Right forelimb (tissue), 1 donor: Measurements from ENCODE around the gene TBL1X.

ENCODE experiments used
- DNase-seq: peaks from one replicate; pipeline ENCODE4 v3.0.0-alpha.2; 2018

Gene TBL1X

DNA sequence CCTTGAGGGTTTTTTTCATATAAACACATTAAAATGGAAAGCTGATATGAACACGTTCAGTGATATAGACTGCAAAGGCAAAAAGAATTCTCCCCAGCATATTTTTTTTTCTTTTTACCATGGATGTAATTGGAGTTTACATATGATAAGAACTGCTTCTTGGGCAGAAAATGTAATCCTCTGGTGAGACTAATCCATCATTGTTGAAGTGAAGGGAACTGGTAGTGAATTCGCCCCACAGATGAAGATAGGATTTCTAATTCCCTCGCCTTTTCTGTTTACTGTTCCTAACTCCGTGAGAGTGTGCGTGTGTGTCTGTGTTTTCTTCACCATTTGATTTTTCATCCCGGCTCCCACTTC lies 211.9 kb downstream of the TBL1X start:
- no peak for DNase-seq

DNA sequence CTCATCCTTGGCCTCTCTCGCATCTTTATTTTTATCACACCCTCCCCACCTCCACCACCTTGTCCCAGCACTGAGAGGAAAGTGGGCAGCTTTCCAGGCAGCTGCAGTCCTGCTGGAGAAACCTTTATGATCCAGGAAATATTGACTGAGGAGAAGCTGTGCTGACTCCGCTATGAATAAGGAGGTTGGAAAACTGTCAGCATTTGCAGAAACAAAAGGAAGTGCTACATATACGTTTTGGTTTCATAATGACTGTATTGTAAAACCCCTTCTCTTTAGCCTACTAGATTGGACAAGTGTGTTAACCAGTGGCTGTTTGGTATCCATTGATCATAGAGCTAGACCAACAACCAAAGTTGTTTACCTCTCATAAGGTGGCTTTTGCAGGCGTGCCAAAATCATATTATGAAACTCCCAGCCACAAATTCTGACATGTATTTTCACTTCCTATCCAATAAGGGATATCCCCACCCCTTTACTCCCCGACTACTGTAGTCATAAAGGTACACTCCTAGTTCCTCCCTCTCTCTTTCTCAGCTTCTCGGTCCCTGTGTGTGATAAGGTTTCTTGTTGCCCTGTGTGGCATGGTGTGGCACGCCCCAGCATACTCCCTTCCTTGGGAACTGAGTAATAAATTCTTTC lies 212.4 kb downstream of the TBL1X start:
- DNase-seq, result peak; percentile 56

DNA sequence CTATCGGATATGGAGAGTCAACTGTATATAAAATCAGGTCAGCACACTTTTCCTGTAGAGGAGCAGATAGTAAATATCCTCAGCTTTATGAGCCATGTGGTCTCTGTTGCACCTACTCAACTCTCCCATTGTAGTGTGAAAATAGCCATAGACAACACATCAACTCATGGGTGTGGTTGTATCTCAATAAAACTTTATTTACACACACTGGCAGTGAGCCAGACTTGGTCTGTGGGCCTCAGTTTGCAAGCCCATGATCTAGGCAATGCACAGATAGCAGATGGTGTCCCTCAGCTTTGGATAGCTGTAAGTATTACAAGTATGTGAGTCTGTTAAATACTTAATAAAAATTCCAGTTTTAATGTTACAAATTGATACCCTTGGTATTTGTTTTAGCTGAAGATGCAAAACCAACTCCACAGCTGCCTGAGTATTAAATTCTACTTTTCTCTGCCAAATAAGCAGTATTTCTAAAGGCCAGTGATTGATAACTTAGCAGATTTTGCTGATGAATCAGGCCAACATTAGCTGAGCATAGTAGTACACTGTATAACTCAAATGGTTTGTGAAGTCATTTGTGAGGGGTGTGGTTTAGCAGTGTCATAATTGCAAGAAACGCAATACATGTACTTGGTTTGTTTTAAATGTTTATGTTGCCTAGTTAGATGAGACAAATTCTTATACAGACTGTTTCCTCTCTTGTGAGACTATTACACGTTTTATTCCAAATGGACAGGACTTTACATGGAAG lies 213.5 kb downstream of the TBL1X start:
- DNase-seq, result no peak

DNA sequence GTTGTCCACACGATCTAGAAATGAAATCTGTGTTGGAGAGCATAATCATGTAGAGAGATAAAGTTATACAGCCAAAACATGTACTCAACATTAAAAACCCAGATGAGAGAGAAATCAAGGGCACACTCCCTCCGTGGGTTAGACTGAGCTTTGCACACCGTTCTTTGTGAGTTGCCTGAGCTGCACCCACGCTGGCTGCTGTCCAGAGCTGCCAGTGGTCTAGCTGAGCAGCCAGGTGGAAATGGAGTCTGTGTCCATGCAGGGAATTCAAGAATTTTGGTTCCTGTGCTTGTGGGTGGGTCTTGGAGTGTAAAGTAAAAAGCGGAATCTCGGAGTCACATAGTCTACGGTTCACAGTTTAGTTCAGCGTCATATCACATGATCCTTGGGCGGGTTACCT lies 216.2 kb downstream of the TBL1X start:
- no peak for DNase-seq

DNA sequence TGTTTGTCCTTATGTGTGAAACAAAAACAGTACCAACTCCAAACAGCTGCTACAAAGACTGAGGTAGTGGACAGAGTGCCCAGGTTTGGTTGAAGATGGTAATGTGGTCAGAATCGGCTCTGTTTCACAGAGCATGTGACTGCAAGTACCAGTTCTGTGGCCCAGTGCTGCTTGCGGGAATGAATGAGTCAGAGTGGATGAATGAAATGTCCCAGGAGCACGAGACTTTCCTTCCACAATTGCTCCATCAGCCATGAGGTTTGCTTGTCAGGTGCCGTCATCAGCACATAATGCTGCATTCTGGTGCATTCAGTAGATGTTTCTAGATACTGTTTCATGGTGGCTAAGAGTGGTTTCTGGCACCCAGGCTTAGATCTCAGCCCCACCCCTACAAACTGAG lies 216.6 kb downstream of the TBL1X start:
- DNase-seq, result no peak

DNA sequence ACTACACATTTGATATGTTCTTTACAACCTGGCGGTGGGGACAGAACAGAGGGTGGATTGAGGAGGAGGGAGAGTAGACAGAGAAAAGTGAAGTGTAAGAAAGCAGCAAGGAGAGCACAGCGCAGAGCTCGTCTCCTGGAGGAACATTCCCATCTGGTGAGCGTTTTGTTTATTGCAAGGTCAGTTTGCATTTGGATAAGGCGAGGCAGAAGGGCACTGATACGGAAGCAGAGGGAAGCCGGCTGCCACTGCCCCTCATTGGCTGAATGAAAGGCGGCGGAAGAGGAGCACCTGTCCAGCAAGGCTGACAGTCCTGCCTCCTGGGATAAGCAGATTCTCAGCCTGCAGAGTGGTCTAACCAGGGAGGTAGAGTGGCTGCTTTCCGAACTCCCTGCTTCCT lies 217.6 kb downstream of the TBL1X start:
- DNase-seq, result no peak

DNA sequence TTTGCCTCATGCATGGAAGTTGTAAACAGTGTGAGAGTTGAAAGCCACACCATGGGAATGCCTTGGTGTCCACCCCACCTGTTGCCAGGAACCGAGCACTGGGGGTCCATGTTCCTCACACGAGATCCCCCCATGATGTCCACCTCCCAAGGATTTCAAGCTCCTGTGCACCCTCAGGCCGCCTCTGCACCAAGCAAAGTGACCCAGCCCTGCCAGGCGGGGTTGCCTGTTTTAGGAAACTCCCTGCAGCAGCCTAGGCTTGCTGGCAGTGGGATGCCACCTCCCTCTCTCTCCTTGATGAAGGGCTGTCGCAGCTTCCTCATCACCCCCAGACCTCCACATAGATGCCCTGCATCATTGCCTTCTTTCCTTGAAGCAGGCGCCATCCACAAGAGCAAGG lies 218.0 kb downstream of the TBL1X start:
- no peak for DNase-seq

DNA sequence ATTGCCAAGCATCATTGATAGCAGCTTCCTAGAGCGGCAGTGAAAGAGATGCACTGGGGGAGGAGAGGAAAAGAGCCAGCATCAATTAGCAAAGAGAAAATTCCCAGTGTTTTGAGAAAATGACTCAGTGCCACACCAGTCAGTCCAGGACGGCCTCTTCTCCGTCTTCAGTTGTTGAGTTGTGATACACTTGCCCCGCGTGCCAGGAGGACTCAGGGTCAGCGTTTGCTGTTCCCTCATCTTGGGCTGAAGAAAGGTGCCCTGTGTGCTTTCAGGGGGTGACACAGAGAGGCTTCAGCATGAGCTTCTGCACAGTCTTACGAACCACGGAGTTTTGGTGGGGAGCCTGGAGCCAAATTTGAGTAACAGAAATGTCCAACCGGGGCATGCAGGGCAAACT lies 218.5 kb downstream of the TBL1X start:
- no peak for DNase-seq

DNA sequence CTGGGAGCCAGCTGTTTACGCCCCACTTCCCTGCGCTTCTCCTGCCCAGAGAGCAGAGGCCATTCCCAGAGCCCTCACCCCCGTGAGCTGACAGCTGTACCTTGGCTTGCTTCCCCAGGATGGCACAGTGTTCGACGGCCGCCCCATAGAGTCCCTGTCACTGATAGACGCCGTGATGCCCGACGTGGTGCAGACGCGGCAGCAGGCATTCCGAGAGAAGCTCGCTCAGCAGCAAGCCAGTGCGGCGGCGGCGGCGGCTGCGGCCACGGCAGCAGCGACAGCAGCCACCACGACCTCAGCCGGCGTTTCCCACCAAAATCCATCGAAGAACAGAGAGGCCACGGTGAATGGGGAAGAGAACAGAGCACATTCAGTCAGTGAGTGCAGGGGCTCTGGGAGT lies 223.0 kb downstream of the TBL1X start:
- no peak for DNase-seq

DNA sequence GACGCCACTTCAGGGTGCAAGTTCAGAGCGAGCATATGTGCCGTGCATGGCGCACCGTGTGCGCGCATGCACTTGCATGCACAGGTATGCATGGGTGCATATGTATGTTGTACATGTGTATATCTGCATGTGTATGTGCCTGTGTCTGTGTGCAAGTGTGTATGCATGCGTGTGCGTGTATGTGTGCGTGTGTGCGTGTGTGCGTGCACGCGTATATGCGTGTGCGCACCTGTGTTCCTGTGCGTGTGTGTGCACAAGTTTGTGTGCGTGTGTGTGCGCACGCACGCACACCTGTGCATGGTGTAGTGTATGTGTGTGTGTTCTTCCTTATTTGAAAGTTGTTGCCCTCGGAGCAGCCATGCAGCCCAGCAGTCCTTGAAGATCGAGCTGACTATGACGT lies 224.0 kb downstream of the TBL1X start:
- DNase-seq, result no peak

DNA sequence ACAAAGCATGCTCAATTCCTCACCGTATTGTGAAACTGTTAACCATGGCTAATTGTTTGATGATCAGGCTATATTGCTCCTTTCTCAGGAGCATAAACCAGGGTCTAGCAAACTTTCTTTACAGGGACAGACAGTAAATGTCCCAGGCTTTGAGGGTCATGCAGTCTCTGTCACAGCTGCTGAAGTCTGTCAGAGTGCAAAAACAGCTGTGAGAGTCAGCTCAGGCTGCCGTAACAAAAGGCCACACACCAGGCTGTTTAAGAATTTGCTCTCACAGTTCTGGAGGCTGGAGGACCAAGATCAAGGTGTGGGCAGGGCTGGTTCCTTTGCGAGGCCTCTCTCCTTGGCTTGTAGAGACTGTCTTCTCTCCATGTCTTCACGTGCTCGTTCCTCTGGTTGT lies 225.2 kb downstream of the TBL1X start:
- no peak for DNase-seq

DNA sequence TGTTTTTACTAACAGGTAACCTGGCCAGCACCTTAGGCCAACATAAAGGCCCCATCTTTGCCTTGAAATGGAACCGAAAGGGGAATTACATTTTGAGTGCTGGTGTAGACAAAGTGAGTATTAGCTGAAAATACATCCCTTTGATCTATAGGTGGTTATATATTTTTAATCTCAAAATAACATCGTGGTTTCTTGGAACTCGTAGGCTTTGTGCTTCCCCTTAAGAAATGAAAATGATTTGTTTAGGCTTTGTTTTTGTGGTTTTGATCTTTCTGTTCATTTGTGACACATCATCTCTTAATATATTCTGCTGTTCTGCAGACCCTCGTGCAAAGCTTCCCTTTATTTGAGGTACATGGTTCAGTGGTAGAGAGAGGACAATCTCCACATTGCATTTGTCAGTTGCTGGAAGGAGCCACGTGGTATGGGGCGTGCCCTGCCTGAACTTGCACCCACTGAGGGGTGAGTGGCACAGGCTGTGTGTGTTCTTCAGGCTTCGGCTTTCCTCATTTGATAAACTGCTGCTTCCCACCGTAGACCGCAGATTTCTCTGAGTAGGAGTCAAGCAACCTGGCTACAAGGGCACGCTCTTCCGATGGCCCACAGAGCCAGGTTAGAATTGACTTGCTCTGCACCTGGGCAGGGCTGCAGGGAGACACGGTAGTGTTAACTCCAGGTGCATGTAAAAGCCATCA lies 228.6 kb downstream of the TBL1X start:
- no peak for DNase-seq

DNA sequence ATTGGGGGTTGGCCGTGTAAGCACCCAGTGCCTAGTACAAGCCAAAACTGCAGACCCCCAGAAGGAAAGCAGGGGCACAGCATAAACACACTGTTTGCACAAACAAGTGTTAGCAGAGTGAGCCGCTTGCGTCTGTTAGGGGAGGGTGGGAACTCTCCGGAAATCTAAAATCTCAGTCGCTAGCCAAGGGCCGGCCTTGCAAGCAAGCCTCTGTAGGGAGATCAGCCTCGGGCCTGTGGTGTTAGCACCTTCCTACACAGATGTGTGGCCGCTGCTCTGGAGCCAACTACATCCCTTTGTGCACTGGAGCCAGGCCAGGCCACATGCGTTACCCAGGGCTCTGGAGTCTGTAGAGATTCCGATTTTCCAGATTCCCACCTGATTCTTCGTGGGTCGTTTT lies 233.7 kb downstream of the TBL1X start:
- DNase-seq, result no peak

DNA sequence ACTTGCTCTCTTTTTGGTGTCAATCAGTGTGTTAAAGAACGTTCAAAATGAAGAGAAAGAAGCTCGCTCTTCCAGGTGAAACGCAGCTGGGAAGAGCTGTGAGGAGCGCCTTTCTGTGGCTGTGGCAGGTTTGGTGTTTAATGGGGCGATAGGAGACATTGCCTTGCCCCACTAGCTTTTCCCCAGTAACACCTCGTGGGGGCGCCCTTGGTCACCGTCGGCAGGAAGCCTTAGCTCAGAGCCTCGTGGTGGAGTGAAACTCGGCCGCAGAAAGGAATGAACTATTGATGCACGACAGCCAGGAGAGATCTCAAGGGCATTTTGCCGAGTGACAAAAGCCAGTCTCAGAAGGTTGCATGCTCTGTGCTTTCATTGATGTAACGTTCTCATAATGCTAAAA lies 235.7 kb downstream of the TBL1X start:
- no peak for DNase-seq

DNA sequence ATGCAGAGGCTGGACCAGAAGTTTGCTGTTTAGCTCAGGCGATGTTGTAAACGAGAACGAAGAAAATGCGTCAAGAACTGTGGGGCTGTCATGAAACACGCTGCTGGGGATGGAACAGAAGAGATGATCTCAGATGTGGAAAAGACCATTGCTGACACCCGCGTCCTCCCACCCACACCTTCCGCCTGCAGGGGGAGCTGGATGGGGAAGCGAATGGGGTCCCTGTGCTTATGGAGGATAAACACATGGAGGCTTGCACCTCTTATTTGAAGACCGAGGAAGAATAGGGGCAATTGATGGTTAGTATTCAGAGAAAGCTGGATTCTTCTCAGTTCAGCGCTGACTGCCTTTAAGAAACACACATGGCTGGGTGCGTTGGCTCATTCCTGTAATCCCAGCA lies 236.9 kb downstream of the TBL1X start:
- DNase-seq, result no peak

DNA sequence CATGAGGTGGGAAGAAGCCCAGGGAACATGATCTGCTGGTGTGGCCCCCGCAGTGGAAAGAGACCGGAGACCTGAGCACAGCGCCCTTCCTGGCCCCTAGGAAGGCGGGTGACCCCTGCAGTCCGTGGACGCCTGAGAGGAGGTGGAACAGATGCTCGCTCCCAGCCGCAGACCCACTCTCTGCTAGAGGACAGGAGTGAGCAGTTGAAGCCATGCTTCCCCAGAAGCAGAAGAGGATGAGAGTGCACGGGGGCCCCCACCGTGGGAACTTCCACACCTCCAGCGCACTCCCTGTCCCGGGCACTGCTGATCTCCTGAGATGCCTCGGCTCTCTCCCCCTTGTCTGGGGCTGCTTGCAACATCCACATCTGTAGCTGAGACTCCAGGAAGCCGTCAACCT lies 238.5 kb downstream of the TBL1X start:
- DNase-seq, result no peak

DNA sequence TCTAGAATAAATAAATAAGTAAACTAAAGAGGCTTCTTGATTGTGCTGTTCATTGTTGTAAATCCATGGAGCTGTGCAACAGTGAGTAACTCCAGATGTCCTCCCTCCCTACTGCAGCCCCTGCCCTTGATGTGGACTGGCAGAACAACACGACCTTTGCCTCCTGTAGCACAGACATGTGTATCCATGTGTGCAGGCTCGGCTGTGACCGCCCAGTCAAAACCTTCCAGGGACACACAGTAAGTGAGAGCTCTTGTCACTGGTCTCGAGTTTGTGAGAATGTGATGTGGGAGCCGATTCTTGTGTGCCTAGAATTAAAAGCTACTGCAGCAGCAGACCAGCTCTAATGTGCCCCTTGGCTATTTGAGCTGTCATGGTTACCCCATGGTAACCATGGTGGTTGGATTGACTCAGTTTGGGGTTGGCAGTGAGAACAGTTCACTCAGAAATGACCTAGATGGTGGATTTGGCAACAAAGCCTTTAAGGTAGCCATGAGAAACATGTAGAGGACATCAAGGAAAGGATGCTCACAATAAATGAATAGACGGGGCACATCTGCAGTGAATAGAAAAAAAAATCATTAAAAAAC lies 240.1 kb downstream of the TBL1X start:
- DNase-seq, result no peak

DNA sequence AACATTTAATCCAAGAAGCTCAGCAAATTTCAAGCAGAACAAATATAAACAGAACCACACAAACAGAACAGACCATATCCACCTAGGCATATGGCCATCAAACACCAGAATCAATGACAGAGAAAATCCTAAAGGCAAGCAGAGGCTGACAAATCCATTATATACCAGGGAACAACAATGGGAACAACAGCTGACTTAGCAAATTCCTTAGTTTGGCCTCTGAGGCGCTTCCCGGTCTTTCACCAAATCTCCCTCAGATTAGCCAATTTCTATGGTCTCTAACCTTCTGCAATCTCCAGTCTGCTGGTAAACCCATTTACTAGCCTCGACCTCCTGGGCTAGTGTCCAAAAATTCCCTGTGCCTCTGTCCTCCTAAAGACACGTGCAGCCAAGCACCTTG lies 241.6 kb downstream of the TBL1X start:
- DNase-seq, result no peak

DNA sequence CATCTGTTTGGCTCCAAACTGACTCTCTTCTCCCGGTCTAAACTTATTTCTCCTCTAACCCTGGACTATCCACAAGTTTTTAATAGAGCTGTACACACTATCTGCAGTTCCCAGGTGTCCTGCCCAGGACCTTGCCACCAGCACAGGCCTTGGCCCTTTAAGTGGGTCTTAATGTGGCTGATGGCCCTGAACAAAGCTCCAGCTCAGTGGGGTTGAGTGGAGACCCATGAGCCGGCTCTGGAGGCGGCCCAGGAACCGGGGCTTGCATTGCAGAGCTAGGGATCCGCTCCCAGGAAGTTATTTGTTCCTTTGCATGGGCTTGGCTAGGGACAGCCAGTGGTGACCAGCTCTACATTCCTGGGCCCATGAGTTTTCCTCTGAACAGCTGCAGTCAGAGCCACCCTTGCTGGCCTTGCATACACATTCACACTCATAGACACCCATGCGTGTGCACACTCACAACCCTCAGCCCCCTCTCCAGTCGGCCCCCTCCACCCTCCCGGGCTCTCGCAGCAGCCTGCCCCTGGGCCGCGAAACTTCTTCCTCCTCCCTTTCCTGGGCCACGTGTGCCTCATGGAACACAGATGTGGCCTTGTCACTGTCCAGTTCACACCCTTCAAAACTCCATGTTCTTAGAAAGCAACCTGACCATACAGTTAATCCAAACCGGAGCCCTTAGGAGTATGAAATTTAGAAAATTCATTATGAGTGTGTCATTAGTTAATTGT lies 242.6 kb downstream of the TBL1X start:
- DNase-seq, result no peak

DNA sequence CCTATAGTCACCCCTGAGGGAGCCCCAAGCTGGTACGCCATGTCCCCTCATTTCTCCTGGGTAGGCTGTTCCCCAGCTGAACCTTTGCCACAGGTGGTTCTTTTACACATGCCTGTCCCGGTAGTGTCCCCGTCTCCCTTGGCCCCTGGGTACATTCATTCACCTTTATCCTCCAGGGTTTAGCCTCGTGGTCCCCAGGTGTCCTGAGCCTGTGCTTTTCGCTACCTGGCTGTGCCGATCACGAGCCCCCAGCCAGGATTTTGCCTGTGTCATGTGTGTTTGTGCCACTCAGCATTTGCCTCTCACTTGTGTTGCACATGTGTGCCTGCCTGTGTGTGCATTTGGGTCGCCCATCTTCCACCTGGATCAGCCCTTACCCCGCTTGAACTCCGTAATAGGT lies 243.2 kb downstream of the TBL1X start:
- no peak for DNase-seq

DNA sequence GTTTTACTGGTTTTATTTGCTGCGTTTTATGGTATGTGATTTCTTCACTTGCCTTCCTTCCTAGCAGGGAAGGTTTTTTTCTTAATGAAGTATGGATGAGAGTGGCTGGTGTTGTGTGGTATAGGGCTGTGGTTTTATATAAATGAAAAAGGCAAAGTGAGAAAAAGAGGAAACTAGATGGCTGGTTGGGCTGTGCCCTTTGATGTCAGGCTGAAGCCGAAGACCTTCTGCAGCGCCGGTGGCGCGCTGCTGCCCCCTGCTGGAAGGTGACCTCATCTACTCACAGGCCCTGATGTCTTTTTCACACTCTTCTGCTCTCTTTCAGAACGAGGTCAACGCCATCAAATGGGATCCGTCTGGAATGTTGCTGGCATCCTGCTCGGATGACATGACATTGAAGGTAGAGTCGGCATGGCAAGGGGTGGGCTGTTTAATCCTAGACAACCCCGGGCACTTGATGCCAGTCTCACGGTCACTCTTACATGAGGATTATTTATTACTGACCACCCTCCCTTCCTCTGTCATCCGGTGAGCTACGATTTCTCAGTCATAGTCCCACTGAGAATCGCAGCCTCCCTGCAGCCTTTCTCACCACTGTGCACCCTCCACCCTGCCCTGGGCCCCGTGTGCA lies 244.2 kb downstream of the TBL1X start:
- DNase-seq, result peak; percentile 84

DNA sequence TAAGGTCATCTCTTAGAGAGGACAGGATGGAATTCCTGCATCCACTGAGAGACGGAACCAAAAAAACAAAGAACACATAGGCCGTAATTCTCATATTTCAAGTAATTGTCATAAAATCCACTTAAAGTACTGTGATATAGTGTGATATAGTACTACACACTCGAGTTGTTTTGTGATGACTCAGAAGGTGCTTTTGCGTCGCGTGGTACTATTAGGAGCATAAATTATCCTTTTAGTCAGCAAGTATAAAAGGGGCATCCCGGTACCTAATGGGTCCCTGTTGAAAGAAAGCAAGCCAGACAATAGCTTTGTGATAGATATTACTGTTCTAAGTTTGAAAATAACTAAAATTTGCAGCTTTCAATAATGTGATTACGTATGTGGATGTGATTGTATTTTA lies 245.5 kb downstream of the TBL1X start:
- no peak for DNase-seq

DNA sequence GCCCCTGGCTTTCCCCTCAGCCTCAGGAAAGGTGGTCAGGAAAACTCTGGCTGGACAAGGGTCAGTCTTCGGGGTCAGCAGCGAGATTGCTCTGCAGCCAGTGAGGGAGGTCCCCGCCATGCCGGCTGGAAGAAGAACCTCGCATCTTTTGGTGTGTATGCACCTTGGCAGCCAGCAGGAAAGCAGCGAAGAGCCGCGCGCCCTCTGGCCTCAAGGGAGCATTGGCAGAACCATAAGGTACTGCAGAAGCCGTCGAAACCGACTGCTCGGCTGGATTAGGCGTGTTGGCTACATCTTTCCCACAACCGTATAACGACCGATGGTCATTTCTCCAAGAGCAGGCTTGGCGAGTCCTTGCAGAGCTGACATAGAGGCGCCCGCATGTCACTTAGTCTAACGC lies 252.5 kb downstream of the TBL1X start:
- no peak for DNase-seq
